Astrocyte (in vitro differentiated cells and primary cell): ENCODE data around the gene PNLIPRP1. TPM values are rescaled to one million over a fixed set of nuclear protein-coding genes. Genes with fewer than 3 reads are reported as not detected.

Experiments
- DNase-seq: peaks from one replicate; pipeline ENCODE4 v3.0.0-alpha.2; 2010; ENCODE audit warnings: low read depth
- FAIRE-seq: peaks from 2 replicates; lab custom pipeline; 2011; peaks lifted over from hg19 to GRCh38; lab: Jason Lieb, UNC
- H2AFZ ChIP-seq: 2 replicates; pipeline ENCODE4 v1.6.0; 2012; ENCODE audit warnings: low read depth, low read length, inconsistent platforms
- H3K27ac ChIP-seq: 2 replicates; pipeline ENCODE4 v1.5.1; 2011; ENCODE audit warnings: low read depth, low read length, inconsistent platforms
- H3K27me3 ChIP-seq: 2 replicates; pipeline ENCODE4 v1.6.0; 2011; ENCODE audit warnings: low read length, inconsistent platforms; ENCODE audit not compliant: insufficient read depth
- H3K36me3 ChIP-seq: 2 replicates; pipeline ENCODE4 v1.5.1; 2011; ENCODE audit warnings: low read length, inconsistent platforms; ENCODE audit not compliant: insufficient read depth
- H3K4me1 ChIP-seq: 2 replicates; pipeline ENCODE4 v1.5.1; 2011; ENCODE audit warnings: low read length, inconsistent platforms; ENCODE audit not compliant: insufficient read depth
- H3K4me2 ChIP-seq: 2 replicates; pipeline ENCODE4 v1.6.0; 2012; ENCODE audit warnings: low read length, inconsistent platforms
- H3K4me3 ChIP-seq: 2 replicates; pipeline ENCODE4 v1.5.1; 2011; ENCODE audit warnings: low read depth, mild to moderate bottlenecking, low read length, inconsistent platforms; ENCODE audit not compliant: insufficient read depth
- H3K79me2 ChIP-seq: 2 replicates; pipeline ENCODE4 v1.6.0; 2012; ENCODE audit warnings: mild to moderate bottlenecking, low read length, inconsistent platforms; ENCODE audit not compliant: insufficient read depth
- H3K9ac ChIP-seq: 2 replicates; pipeline ENCODE4 v1.6.0; 2012; ENCODE audit warnings: mild to moderate bottlenecking, low read length, inconsistent platforms
- H3K9me3 ChIP-seq: 2 replicates; pipeline ENCODE4 v1.5.1; 2012; ENCODE audit warnings: low read depth, mild to moderate bottlenecking, low read length, inconsistent platforms; ENCODE audit not compliant: insufficient read depth
- H4K20me1 ChIP-seq: 2 replicates; pipeline ENCODE4 v1.6.0; 2012; ENCODE audit warnings: low read length, inconsistent platforms; ENCODE audit not compliant: insufficient read depth
- H3K27ac Mint-ChIP-seq: one replicate; pipeline ENCODE4 v1.8.0; 2021; ENCODE audit warnings: mild to moderate bottlenecking, mixed read lengths; ENCODE audit not compliant: unreplicated experiment
- H3K27me3 Mint-ChIP-seq: one replicate; pipeline ENCODE4 v1.8.0; 2021; ENCODE audit warnings: low read depth, mixed read lengths; ENCODE audit not compliant: unreplicated experiment
- H3K36me3 Mint-ChIP-seq: one replicate; pipeline ENCODE4 v1.8.0; 2021; ENCODE audit warnings: low read depth, mixed read lengths; ENCODE audit not compliant: unreplicated experiment
- H3K4me1 Mint-ChIP-seq: one replicate; pipeline ENCODE4 v1.8.0; 2021; ENCODE audit warnings: low read depth, mixed read lengths; ENCODE audit not compliant: unreplicated experiment
- H3K4me3 Mint-ChIP-seq: one replicate; pipeline ENCODE4 v1.8.0; 2021; ENCODE audit warnings: mild to moderate bottlenecking, moderate library complexity, mixed read lengths; ENCODE audit not compliant: unreplicated experiment
- H3K9me3 Mint-ChIP-seq: one replicate; pipeline ENCODE4 v1.8.0; 2021; ENCODE audit warnings: mild to moderate bottlenecking, mixed read lengths; ENCODE audit not compliant: unreplicated experiment
- CTCF ChIP-seq: IDR thresholded peaks from 2 replicates; pipeline ENCODE4 v1.5.1; 2011; ENCODE audit warnings: low read depth, mild to moderate bottlenecking, inconsistent platforms, low read length, moderate library complexity; ENCODE audit not compliant: insufficient read depth
- EZH2 ChIP-seq: IDR thresholded peaks from 2 replicates; pipeline ENCODE4 v1.6.1; 2012; ENCODE audit warnings: mild to moderate bottlenecking, low read length, inconsistent platforms; ENCODE audit not compliant: insufficient read depth
- total RNA-seq: library from RNA; stranded (reverse); gene quantifications from 2 replicates; pipeline ENCODE4 v1.2.1, GENCODE V29; 2021

The PNLIPRP1 gene
- total RNA-seq, 1 donor from 2014 or later: not detected

GRCh38 chr10:116613471-116613870 is 22.7 kb downstream of the PNLIPRP1 start:
- H3K36me3 Mint-ChIP-seq: no peaks in the 10 kb centered on the region
- Histone ChIP-seq H3K4me1 (no peaks in the 10 kb centered on the region), H3K27ac (no peak overlapping the region), H3K27me3 (no peaks in the 10 kb centered on the region), H4K20me1 (no peaks in the 10 kb centered on the region), H3K79me2 (no peaks in the 10 kb centered on the region), H3K4me3 (no peak overlapping the region), H3K36me3 (no peaks in the 10 kb centered on the region), H3K4me2 (no peak overlapping the region), H2AFZ (no peak overlapping the region), H3K9me3 (no peaks in the 10 kb centered on the region), H3K9ac (no peak overlapping the region)
- peaks cover 43% of the 10 kb centered on the region for H3K27me3 Mint-ChIP-seq
- H3K27ac Mint-ChIP-seq: no peak overlapping the region
- FAIRE-seq (no peak), DNase-seq (no peak)
- no peak overlapping the region for H3K4me3 Mint-ChIP-seq
- H3K9me3 Mint-ChIP-seq: peaks cover 4% of the 10 kb centered on the region
- H3K4me1 Mint-ChIP-seq: no peaks in the 10 kb centered on the region
- TF ChIP-seq EZH2: no peak
- no peak for TF ChIP-seq CTCF

- no peak for TF ChIP-seq CTCF
- TF ChIP-seq EZH2: no peak
These were observed 24.0 kb downstream of the PNLIPRP1 start for GRCh38 chr10:116614796-116615195.

GRCh38 chr10:116615199-116615776 is 24.5 kb downstream of the PNLIPRP1 start:
- FAIRE-seq: no peak

More at GRCh38 chr10:116614796-116615195, 24.0 kb downstream of the PNLIPRP1 start:
- H3K27ac Mint-ChIP-seq: no peak overlapping the region
- Histone ChIP-seq H3K4me3 (no peak overlapping the region), H3K27me3 (no peaks in the 10 kb centered on the region), H3K79me2 (no peaks in the 10 kb centered on the region), H3K36me3 (no peaks in the 10 kb centered on the region), H4K20me1 (no peaks in the 10 kb centered on the region), H3K27ac (no peak overlapping the region), H3K4me2 (no peak overlapping the region), H3K9ac (no peak overlapping the region), H2AFZ (no peak overlapping the region), H3K4me1 (no peaks in the 10 kb centered on the region), H3K9me3 (no peaks in the 10 kb centered on the region)
- H3K36me3 Mint-ChIP-seq: no peaks in the 10 kb centered on the region
- H3K27me3 Mint-ChIP-seq: peaks cover 37% of the 10 kb centered on the region
- no peak overlapping the region for H3K4me3 Mint-ChIP-seq
- FAIRE-seq (no peak), DNase-seq (no peak)
- peaks cover 4% of the 10 kb centered on the region for H3K9me3 Mint-ChIP-seq
- H3K4me1 Mint-ChIP-seq: no peaks in the 10 kb centered on the region

More at GRCh38 chr10:116615199-116615776, 24.5 kb downstream of the PNLIPRP1 start:
- DNase-seq: no peak
- Histone ChIP-seq H3K4me2 (no peak overlapping the region), H3K4me3 (no peak overlapping the region), H3K9ac (no peak overlapping the region), H3K9me3 (no peaks in the 10 kb centered on the region), H3K4me1 (no peaks in the 10 kb centered on the region), H3K27me3 (no peaks in the 10 kb centered on the region), H2AFZ (no peak overlapping the region), H4K20me1 (no peaks in the 10 kb centered on the region), H3K79me2 (no peaks in the 10 kb centered on the region), H3K36me3 (no peaks in the 10 kb centered on the region), H3K27ac (no peak overlapping the region)
- Mint-ChIP-seq H3K4me1 (no peaks in the 10 kb centered on the region), H3K4me3 (no peak overlapping the region), H3K9me3 (peaks cover 4% of the 10 kb centered on the region), H3K27ac (no peak overlapping the region), H3K27me3 (peaks cover 35% of the 10 kb centered on the region), H3K36me3 (no peaks in the 10 kb centered on the region)
- TF ChIP-seq EZH2: no peak
- no peak for TF ChIP-seq CTCF
